Measurements from ENCODE around the gene SLC4A8. TPM values are rescaled to one million over a fixed set of nuclear protein-coding genes. Genes with fewer than 3 reads are reported as not detected.

Gene SLC4A8
- total RNA-seq, 1 donor from 2014 or later: 2.4 TPM

GRCh38 chr12:51475543-51475942 lies 50.9 kb downstream of the SLC4A8 start:
- Mint-ChIP-seq H3K27me3 (ENCODE audit: low read depth) (no peaks in the 10 kb centered on the region), H3K36me3 (ENCODE audit: low read depth) (peaks cover 3% of the 10 kb centered on the region), H3K27ac (ENCODE audit: unreplicated experiment) (no peak overlapping the region), H3K4me1 (ENCODE audit: low read depth) (no peaks in the 10 kb centered on the region), H3K4me3 (ENCODE audit: unreplicated experiment) (no peak overlapping the region), H3K9me3 (ENCODE audit: low read depth) (no peaks in the 10 kb centered on the region)
- DNase-seq (ENCODE audit: low spot score): no peak
- TF ChIP-seq CTCF (IDR thresholded peaks at IDR 0.05): no peak

DNA sequence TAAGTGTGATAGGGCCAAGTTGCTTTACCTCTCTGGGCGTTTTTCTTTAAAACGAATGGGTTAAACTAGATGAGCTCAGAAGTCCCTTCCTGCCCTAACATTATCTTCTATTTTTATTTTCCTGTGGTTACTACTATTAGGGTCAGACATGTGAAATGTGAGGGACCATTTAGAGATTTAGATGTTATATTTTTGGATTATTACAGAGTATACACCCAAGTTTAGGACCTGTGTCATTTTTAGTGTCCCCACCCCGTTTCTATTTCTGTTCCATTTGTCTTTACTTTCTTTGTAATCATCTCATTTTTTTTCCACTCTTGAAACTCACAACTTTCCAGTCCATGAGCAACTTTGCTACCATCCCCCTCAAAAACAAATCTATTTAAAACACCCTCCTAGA lies 56.3 kb downstream of the SLC4A8 start:
- H3K27me3 Mint-ChIP-seq (ENCODE audit: low read depth): no peaks in the 10 kb centered on the region
- DNase-seq (ENCODE audit: low spot score): no peak
- peaks cover 9% of the 10 kb centered on the region for H3K4me1 Mint-ChIP-seq (ENCODE audit: low read depth)
- H3K27ac Mint-ChIP-seq (ENCODE audit: unreplicated experiment): no peak overlapping the region
- no peak for TF ChIP-seq CTCF (IDR thresholded peaks at IDR 0.05)
- H3K9me3 Mint-ChIP-seq (ENCODE audit: low read depth): no peaks in the 10 kb centered on the region
- H3K36me3 Mint-ChIP-seq (ENCODE audit: low read depth): no peaks in the 10 kb centered on the region
- no peak overlapping the region for H3K4me3 Mint-ChIP-seq (ENCODE audit: unreplicated experiment)

GRCh38 chr12:51482929-51483697 lies 58.5 kb downstream of the SLC4A8 start:
- peak; percentile 52 for TF ChIP-seq CTCF (IDR thresholded peaks at IDR 0.05)
- no peaks in the 10 kb centered on the region for H3K9me3 Mint-ChIP-seq (ENCODE audit: low read depth)
- H3K27ac Mint-ChIP-seq (ENCODE audit: unreplicated experiment): no peak overlapping the region
- H3K4me1 Mint-ChIP-seq (ENCODE audit: low read depth): peaks cover 9% of the 10 kb centered on the region
- H3K36me3 Mint-ChIP-seq (ENCODE audit: low read depth): no peaks in the 10 kb centered on the region
- H3K27me3 Mint-ChIP-seq (ENCODE audit: low read depth): no peaks in the 10 kb centered on the region
- no peak for DNase-seq (ENCODE audit: low spot score)
- no peak overlapping the region for H3K4me3 Mint-ChIP-seq (ENCODE audit: unreplicated experiment)

GRCh38 chr12:51484119-51484518 lies 59.5 kb downstream of the SLC4A8 start:
- TF ChIP-seq CTCF (IDR thresholded peaks at IDR 0.05): no peak
- Mint-ChIP-seq H3K4me1 (ENCODE audit: low read depth) (peaks cover 9% of the 10 kb centered on the region), H3K9me3 (ENCODE audit: low read depth) (no peaks in the 10 kb centered on the region), H3K4me3 (ENCODE audit: unreplicated experiment) (no peak overlapping the region), H3K27me3 (ENCODE audit: low read depth) (no peaks in the 10 kb centered on the region), H3K27ac (ENCODE audit: unreplicated experiment) (no peak overlapping the region), H3K36me3 (ENCODE audit: low read depth) (no peaks in the 10 kb centered on the region)
- no peak for DNase-seq (ENCODE audit: low spot score)

GRCh38 chr12:51488281-51488680 lies 63.6 kb downstream of the SLC4A8 start:
- no peak overlapping the region for H3K4me3 Mint-ChIP-seq (ENCODE audit: unreplicated experiment)
- H3K27ac Mint-ChIP-seq (ENCODE audit: unreplicated experiment): no peak overlapping the region
- no peaks in the 10 kb centered on the region for H3K36me3 Mint-ChIP-seq (ENCODE audit: low read depth)
- H3K9me3 Mint-ChIP-seq (ENCODE audit: low read depth): no peaks in the 10 kb centered on the region
- no peak for DNase-seq (ENCODE audit: low spot score)
- peaks cover 1% of the 10 kb centered on the region for H3K4me1 Mint-ChIP-seq (ENCODE audit: low read depth)
- peaks cover 1% of the 10 kb centered on the region for H3K27me3 Mint-ChIP-seq (ENCODE audit: low read depth)
- TF ChIP-seq CTCF (IDR thresholded peaks at IDR 0.05): no peak

All from chondrocyte (in vitro differentiated cells).